Activated CD4-positive, alpha-beta T cell treated with anti-CD3 and anti-CD28 coated beads for 24 hours (primary cell): ENCODE measurements around the gene RNF225.
A peak's percentile ranks its signal among the peaks of the same experiment; 100 is the strongest.
"Not testable (repeated sequence)": the region's sequence is repeated elsewhere in the genome, so short reads cannot be mapped to it uniquely, and the experiment has no call there.

Experiments
- DNase-seq, 2 donors: peaks; one replicate each; pipeline ENCODE4 v3.0.0-alpha.2; 2020; ENCODE audit warnings: low read depth in 2 of 2

RNF225 gene

DNA sequence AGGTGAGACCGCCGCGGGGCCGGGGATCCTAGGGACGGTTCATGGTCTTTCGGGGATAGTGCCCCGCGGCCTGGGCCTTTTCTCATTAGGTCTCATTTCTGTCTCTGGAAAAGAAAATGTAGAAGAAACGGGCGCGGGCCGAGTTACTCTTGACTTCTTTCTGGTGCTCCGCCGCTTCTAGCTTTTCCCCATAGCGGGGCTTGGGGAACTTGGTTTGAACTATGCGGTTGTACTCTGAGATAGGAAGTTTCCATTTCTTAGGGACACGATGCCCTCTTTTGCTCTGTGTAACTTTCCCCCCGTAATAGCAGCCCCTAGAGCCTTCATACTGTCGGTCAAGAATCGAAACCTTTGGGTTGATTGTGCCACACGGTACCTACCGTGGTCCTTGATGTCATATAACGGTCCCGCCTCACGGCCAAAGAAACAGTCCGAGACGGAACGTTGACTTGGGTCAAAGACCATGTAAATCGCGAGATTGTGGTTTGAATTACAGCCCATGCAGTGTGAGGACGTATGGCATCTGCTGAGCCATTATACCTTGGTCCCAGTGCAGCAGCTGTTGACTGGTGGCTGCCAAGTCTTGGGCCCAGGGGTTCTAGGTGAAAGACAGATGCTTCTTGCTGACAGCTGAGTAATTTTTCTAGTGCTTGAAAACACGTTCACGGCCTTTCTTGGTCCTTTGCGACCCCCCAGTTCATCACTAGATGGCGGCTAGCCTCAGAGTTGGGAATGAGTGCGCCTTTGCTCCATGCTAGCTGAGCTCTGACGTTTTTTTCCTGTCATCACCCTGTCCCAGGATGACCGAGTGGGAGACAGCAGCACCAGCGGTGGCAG lies 7.9 kb upstream of the RNF225 start:
- DNase-seq: no peak

DNA sequence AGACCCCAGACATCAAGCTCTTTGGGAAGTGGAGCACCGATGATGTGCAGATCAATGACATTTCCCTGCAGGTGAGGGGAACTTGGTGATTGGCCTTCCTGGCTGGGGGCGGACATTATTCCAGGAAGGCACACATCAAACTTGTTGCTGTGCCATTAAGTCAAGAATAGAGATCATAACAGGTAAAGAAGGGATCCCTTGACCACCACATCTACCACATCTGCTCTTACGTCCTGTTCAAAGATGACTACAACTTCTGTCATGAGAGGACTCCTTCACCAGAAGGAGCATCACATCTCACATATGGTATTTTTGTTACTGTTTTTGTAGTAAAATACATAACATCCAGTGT lies 7.3 kb upstream of the RNF225 start:
- DNase-seq: no peak

DNA sequence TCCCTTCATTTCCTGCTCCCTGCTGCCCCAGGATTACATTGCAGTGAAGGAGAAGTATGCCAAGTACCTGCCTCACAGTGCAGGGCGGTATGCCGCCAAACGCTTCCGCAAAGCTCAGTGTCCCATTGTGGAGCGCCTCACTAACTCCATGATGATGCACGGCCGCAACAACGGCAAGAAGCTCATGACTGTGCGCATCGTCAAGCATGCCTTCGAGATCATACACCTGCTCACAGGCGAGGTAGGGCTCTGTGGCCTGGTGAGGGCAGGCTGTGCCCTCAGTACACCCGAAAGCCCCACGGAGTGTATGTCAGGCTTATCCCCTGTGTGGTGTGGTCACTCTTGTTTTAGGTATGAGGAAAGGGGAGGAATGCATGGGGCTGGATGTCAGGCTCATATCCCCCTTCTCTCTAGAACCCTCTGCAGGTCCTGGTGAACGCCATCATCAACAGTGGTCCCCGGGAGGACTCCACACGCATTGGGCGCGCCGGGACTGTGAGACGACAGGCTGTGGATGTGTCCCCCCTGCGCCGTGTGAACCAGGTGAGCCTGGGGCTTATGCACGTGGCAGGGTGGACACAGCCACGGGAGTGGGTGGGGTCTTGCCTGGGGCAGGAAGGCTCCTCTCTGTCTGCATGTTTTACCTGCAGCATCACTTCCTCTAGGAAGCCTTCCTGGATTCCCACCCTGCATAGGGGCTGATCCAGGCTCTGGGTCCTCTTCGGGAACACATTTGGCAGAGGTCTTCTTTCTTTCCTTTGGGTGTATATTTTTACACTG lies 2.3 kb upstream of the RNF225 start:
- DNase-seq: no peak

DNA sequence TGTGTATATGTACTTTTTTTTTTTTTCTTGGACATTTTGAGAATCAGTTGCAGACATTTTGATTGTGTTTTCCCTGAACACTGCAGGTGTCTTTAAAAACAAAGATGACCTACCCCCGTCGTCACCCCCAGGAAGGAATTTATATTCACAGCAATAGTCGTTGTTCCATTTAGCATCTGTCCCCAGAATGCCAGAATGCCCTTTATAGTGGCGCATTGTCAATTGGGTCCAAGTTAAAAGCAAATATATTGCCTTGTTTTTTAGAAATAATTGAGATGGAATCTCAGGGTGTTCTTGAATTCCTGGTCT lies 1.8 kb upstream of the RNF225 start:
- DNase-seq: no peak

DNA sequence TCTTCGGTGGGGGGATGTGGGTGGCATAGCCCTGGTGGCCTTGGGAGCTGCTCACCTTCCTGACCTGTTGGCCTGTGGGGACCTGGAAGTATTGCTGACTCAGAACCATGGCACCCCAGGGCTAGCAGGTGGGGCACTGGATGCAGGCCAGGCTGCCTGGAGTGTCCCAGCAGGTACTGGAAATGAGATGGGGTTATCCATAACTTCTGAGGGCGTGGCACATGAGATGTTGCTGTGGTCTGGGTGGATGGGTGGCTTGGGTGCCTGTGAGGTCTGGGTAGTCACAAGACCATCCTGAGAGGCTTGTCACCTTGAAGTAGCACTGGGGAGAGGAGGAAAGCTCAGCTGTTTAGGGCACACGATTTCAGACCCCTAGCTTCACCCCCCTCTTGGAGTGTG lies 636 bp upstream of the RNF225 start:
- no peak for DNase-seq

DNA sequence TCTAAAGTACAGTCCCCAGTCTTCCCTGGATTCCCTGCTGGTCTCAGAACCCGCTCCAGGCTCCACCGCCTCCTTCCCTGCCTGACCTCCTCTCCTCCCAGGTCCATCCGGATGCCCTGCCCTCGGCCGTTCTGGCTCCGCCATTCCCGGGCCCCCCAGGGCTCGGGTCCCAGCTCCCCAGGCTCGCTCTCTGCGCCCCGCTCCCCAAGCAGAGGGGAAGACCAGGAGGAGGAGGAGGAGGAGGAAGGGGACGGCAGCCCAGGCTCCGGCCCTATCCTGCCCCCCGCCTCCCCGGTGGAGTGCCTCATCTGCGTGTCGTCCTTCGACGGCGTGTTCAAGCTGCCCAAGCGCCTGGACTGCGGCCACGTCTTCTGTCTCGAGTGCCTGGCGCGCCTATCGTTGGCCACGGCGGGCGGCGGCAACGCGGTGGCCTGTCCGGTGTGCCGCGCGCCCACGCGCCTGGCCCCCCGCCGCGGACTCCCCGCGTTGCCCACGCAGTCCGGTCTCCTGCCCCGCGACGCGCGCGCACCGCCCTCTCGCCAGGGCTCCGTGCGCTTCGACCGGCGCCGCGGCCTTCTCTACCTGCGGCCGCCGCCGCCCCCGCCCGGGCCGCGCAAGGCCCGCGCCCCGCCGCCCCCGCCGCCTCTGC lies 647 bp downstream of the RNF225 start:
- DNase-seq: no peak

DNA sequence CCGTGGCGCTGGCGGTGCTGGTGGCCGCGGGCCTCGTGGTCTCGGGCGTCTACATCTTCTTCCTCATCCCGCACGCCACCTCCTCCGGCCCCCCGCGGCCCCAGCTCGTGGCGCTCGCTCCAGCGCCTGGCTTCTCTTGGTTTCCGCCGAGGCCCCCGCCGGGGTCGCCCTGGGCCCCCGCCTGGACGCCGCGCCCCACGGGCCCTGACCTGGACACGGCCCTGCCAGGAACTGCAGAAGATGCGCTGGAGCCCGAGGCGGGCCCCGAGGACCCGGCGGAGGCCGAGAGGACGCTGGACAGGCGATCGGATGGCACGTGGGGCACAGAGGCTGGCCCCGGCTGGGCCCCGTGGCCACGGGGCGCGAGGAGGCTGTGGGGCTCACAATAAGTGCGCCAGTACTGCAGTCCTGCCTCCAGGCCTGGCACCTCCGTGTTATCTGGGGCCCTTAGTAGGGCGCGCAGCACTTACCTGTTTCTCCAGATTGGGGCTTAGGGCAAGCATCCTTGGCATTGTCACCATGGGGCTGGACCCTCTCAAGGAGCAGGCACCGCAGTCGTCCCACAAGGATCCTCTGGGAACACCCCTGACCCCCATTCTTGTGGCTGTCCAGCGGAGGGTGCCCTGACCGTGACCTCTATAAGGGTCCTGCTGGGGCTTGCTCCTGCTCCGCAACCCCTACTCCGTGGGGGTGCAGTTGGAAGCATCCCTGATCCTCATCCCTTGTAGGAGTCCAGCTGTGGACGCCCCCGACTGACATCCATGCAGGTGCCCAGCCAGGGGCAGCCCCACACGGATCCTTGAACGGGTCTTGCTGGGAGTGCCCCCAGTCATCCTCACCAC lies 1.5 kb downstream of the RNF225 start:
- DNase-seq: no peak

DNA sequence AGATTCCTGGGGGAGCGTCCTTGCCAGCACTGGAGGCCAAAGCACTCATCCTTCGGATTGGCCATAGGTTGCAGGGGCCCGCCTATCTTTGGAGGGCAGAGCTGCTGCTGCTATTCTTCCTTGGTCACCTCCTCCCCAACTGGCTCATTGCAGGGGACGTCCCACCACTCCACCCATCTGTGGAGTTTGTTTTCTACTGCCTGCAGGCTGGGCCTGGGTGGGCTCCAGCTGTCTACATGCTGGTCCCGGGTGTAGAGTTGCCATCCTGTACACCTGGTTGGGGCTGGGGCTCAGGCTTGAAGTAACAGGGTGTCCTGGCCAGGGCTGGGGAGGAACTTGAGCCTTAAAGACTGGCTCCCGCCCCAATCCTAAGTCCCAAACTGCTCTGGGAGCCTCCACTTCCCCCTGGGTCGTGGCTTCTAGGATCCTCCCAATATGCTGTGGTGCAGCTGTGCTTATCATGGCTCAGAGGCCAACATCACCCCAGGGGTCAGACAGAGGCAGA lies 2.1 kb downstream of the RNF225 start:
- no peak for DNase-seq

DNA sequence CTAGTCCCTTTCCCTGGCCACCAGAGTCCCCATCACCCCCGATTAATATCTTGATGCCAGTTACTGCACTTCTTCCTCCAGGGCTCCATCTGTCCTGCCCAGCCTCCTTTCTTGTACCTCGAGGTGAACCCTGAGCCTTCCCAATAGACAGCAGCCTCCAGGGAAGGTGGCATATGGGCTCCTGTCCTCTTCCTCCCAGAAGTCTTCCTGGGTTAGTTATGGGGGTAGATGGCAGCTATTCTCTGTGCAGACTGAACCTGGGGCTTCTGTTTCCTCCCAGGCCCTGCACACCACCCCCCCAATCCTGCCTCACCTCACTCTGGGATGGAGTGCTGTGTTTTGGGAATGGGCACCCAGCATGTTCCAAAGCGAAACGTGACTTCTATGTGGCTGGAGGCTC lies 2.6 kb downstream of the RNF225 start:
- no peak for DNase-seq

DNA sequence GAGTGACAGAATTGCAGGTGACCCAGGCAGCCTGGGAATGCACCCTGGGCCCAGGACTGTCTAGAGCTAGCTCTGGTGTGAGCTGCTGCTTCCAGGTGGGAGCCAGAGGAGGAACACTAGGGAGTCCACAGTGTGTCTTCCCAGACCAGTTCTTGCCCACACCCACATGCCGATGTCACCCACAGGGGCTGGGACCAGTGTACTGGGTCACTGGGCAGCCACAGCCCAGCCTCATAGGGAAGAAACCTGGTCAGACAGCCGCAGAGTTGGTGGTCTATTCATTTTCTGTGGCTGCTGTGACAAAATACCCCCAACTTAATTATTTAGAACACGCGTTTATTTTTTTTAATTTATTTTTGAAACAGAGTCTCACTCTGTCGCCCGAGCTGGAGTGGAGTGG lies 3.1 kb downstream of the RNF225 start:
- DNase-seq: no peak

DNA sequence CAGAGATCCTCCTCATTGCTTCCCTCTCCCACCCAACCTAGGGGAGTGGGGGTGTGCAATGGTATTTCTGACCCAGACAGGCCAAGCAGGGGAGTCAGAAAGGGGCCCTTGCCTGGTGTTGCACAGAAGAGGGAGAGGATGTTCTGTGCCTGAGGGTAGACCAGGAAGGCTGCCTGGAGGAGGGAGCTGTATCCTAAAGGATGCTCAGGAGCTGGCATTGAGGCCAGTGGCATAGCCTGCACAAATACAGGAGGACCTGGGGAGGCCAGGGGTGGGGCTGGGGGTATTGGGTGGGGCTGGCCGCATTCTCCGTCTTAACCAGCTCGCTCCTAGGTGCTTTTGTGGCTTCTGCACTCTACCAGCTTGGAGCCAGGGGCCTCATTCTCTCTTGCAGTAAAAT lies 4.4 kb downstream of the RNF225 start:
- no peak for DNase-seq

DNA sequence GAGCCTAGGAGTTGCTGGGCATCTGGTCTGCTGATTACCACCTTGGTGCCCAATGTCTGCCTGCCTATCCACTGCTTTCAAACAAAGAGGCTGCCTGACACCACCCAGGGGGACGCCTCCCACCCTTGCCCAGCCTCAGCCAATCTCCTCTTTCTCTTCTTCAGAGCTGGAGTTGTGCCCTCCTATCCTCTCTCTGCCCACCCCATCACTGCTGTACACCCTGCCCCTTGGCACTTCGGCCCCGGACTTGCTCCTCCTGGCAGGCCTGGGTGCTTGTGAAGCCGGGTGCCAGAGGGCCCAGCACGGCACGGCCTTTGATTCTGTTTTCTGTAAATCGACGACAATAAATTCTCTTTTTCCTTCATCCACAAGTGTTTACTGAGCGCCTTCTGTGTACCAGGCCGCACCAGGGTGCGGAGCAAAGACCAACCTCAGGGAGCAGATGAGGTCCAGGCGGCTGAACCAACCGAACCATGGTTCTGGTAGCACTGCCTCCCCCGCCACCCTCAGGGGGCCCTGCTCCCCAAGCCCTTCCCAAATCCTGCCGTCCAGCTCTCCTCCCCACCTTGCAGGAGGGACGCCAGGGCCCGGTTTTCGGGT lies 5.0 kb downstream of the RNF225 start:
- no peak for DNase-seq

DNA sequence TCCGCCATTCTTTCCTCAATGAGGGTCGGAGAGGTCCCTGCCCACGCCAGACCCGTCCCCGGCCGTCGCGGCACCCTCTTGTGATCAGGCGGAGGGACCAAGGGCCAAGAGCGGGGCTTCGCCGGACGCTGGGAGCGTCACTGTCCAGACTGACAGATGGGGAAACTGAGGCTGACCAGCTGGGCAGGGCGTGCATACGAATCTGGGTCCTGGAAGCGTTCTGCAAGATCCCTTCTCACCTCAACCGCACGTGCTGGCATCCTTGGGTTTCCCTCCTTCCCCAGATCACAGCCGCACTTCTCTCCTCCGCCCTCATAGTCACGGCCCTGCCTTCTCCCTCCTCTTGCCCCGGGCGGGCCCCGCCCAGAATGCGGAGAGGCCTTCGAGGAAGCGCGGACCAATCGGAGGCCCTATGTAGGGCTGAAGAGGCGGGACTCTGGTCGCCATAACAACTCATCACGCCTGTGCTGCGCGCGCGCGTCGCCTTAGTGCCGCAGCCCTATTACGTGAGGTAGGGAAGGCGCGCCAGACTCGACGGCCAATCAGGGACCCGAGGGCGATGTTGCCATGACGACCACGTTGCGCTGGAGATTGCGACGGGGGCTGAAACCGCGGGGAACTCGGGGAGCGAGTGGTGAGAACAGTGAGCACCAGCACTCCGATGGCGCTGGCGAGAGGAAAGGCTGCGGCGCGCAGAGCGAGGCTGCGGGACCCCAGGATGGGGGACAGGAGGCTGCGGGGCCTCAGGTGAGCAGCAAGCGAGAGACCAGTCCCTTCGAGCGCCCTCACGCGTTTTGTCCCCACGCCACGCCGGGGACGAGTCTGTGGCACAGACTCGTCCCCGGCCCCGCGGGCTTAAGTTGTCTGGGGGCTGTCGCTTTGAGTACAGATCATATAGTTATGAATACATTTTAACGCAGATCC lies 5.7 kb downstream of the RNF225 start:
- DNase-seq: peak; percentile 98

DNA sequence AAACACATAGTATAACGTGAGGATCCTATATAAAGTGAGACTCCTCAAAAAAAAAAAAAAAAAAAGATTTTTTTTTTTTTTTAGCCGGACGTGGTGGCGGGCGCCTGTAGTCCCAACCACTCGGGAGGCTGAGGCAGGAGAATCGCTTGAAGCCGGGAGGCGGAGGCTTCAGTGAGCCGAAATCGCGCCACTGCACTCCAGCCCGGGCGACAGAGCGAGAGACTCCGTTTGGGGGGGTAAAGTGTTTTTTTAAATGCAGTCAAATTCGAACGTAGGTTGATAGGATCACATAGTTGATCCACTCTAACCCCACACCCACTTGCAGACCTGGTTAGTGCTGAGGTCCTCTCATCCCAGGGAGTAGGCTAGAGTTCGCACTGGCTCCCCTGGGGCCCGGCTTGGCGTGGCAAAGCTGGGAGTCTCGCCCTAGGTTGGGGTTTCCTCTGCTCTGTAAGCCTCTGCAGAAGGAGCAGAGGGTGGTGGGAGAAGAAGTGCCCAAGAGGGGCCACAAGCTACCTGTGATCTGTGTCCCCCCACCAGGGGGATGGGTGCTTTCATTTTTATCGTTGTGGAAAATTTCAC lies 6.5 kb downstream of the RNF225 start:
- DNase-seq: no peak

DNA sequence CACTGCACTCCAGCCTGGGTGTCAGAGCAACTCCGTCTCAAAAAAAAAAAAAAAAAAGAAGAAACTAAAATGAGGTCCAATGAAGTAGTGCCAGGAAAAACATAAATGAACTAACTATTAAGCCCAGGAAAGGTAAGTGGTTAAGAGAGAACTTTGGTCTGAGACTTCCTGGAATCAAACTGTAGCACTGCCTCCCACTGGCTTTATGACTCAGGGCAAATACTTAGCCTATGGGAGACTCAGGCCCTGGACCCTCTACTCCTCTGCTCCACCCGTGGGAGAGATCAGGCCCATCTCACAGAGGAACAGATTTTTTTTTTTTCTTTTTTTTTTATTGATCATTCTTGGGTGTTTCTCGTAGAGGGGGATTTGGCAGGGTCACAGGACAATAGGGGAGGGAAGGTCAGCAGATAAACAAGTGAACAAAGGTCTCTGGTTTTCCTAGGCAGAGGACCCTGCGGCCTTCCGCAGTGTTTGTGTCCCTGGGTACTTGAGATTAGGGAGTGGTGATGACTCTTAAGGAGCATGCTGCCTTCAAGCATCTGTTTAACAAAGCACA lies 8.5 kb downstream of the RNF225 start:
- not testable (repeated sequence) for DNase-seq

DNA sequence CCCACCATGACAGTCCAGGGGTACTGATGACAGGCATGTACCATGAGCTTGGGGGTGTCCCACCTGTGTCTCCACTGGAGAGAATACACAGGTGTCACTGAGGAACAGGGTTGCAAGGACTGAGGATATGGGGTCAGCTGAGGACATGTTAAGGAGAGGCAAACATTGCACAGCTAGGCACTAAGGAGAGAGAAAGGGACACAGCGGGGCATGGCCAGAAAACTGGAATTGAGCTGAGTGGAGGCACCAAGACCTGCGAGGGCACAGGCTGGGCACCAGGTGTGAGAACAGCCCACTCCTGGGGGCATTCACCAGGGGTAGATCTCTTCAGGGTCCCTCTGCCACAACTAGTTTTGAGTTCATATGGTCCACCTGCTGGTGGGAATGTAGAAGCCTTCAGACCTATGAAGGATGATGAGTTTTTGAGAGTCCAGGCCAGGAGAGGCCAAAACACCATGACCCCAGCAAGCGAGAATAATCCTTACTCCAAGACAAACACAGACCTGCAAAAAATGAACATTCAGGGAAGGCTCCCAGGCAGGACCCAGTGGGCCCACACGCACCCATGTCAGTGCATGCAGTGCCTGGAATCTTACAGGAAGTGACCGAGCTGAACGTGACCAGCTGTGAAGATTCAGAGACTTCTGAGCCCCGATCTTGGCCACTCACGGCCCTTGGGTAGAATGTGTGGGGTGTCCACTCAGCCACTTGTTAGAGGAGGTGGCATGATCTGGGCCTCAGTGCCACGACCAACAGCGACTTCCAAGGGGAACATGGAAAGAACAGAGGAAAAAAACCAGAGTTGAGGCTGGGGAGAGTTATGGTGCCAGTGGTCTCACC lies 11.6 kb downstream of the RNF225 start:
- DNase-seq: no peak

DNA sequence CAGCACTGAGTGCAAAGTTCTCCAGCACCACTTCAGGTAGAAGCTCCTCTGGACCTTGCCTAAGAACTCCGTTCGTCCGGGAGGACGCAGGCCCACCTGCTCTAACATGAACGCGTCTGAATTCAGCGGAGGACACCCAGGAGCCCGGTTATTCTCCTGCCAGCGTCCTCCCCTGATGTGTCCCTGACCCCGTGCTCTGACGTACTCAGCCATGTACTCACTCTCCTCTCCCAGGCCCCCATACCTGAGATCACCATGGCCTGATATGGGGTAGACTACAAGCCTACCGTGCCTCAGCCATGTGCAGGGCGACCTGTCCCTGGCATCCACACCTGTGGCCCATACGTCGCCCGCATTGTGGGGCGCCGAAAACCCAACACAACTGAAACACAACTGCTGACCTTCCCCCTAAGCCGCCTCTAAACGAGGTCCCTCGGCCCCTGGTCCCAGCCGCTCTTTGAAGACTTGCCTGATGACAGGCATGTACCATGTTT lies 12.2 kb downstream of the RNF225 start:
- no peak for DNase-seq

DNA sequence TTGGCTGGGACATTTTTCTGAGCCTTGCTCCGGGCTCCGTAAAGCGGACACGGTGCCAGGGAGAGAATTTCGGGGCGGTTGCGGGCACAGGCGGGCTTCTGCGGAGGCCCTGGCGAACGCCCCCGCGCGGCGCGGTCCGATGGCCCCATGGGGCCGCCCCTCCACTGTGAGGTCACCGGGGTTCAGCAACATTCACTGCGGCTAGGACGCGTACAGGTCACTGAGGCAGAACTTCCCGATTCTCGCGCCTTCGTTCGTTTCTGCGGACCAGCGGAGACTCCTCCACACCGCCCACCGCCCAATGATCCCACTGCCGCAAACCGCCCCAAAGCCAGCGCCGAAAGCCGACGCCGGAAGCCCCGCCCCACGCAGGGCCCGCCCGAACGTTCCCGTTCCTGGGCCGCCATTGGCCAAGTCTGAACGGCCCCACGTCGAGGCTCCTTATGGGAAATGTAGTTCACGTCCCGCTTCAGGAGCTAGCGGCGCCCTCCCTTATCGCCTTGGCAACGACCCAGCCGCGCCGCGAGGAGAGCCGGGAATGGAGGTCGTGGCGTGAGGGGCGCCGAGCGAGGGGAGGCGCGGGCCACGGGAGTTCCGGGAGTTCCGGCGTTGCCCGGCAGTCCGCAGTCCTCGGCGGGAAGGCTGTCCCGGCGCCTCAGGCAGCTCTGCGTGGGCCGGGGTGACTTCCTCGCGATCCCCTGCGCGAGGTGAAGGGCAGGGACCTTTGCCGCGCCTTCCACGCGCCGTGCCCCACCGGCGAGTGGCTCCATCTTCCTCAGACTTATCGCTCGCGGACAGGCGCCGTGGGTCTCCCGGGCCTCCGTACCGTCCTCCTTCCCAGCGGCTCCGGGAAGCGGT lies 12.9 kb downstream of the RNF225 start, which contains the start of gene ZNF584:
TSS of gene ZNF584 (plus strand) at position 498 of the 858 bp plus-strand sequence. CDS start 499 bp downstream, outside the sequence.
- peak; percentile 92 to 93 for DNase-seq
